Measurements from ENCODE around the gene GALNT5.
"Not testable (repeated sequence)": the region's sequence is repeated elsewhere in the genome, so short reads cannot be mapped to it uniquely, and the experiment has no call there.

Gene GALNT5

GRCh38 chr2:157257312-157258252, at the start of gene GALNT5:
GALNT5 (plus strand) TSS chr2:157257705; CDS start chr2:157258083, 378 bp downstream.
- DNase-seq, result no peak

GRCh38 chr2:157216286-157216965, 41.1 kb upstream of the GALNT5 start:
- DNase-seq, result no peak

- no peak for DNase-seq
Observed at GRCh38 chr2:157217409-157217808, 40.1 kb upstream of the GALNT5 start.

GRCh38 chr2:157218911-157219310, 38.6 kb upstream of the GALNT5 start:
- no peak for DNase-seq

- no peak for DNase-seq
Observed at GRCh38 chr2:157220502-157220901, 37.0 kb upstream of the GALNT5 start.

GRCh38 chr2:157221394-157221988, 36.0 kb upstream of the GALNT5 start:
- no peak for DNase-seq

GRCh38 chr2:157223624-157224205, 33.8 kb upstream of the GALNT5 start:
- DNase-seq, result no peak

- DNase-seq, result not testable (repeated sequence)
Observed at GRCh38 chr2:157224448-157224847, 33.1 kb upstream of the GALNT5 start.

- no peak for DNase-seq
Observed at GRCh38 chr2:157227592-157227991, 29.9 kb upstream of the GALNT5 start.

- no peak for DNase-seq
Observed at GRCh38 chr2:157228946-157229345, 28.6 kb upstream of the GALNT5 start.

GRCh38 chr2:157229572-157229971, 27.9 kb upstream of the GALNT5 start:
- DNase-seq, result no peak

GRCh38 chr2:157231476-157231875, 26.0 kb upstream of the GALNT5 start:
- no peak for DNase-seq

- DNase-seq, result no peak
Observed at GRCh38 chr2:157233506-157233905, 24.0 kb upstream of the GALNT5 start.

GRCh38 chr2:157236404-157236803, 21.1 kb upstream of the GALNT5 start:
- no peak for DNase-seq

- DNase-seq, result no peak
Observed at GRCh38 chr2:157238296-157238695, 19.2 kb upstream of the GALNT5 start.

- no peak for DNase-seq
Observed at GRCh38 chr2:157244691-157245090, 12.8 kb upstream of the GALNT5 start.

GRCh38 chr2:157245144-157245840, 12.2 kb upstream of the GALNT5 start:
- DNase-seq, result no peak

- no peak for DNase-seq
Observed at GRCh38 chr2:157245846-157246764, 11.4 kb upstream of the GALNT5 start.

- DNase-seq, result no peak
Observed at GRCh38 chr2:157246765-157247407, 10.6 kb upstream of the GALNT5 start.

GRCh38 chr2:157250836-157251235, 6.7 kb upstream of the GALNT5 start:
- DNase-seq, result no peak

- DNase-seq, result no peak
Observed at GRCh38 chr2:157251932-157252331, 5.6 kb upstream of the GALNT5 start.
